Vagina (tissue), 2 donors: ENCODE measurements around the gene SCO2.

ENCODE experiments used
- POLR2A ChIP-seq, 2 donors: fragments of 450-650 bp; IDR thresholded peaks; one replicate each; pipeline ENCODE4 v1.6.1; 2017; ENCODE audit warnings: antibody characterized with exemption in 2 of 2, mild to moderate bottlenecking in 2 of 2, moderate library complexity in 2 of 2
- POLR2AphosphoS5 ChIP-seq, 2 donors: sonication (generic); formaldehyde crosslinking; IDR thresholded peaks; one replicate each; pipeline ENCODE4 v1.9.0; 2017; ENCODE audit warnings: antibody characterized with exemption in 2 of 2, mild to moderate bottlenecking in 2 of 2, low read depth in 1 of 2; ENCODE audit not compliant: insufficient read depth in 1 of 2
- TF ChIP-seq, protein P1 (sequence below), 3 experiments: fragments of 450-650 bp in 2 of 3; fragments of 200-600 bp in 1 of 3; sonication (generic) in 1 of 3; IDR thresholded peaks; one replicate each; pipeline ENCODE4 v1.5.1; 2017 to 2019; ENCODE audit warnings: antibody characterized with exemption in 3 of 3, mild to moderate bottlenecking in 2 of 3, moderate library complexity in 2 of 3

DNA sequence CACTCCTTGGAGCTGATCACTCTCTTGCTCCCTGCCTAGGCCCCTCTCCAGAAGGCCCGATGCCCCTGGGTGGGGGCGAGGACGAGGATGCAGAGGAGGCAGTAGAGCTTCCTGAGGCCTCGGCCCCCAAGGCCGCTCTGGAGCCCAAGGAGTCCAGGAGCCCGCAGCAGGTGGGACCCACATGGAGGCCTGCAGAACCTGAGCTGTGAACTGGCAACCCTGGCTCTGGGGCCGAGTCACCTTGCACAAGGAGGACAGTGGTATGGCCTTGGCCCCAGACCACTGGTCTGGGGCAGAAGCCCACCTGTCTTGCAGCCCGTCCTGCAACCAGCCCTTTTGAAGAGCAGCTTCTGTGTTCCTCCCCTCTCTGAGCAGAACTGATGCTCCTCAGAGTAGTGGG, 6.2 kb downstream of the SCO2 start:
- TF ChIP-seq, protein P1, sequence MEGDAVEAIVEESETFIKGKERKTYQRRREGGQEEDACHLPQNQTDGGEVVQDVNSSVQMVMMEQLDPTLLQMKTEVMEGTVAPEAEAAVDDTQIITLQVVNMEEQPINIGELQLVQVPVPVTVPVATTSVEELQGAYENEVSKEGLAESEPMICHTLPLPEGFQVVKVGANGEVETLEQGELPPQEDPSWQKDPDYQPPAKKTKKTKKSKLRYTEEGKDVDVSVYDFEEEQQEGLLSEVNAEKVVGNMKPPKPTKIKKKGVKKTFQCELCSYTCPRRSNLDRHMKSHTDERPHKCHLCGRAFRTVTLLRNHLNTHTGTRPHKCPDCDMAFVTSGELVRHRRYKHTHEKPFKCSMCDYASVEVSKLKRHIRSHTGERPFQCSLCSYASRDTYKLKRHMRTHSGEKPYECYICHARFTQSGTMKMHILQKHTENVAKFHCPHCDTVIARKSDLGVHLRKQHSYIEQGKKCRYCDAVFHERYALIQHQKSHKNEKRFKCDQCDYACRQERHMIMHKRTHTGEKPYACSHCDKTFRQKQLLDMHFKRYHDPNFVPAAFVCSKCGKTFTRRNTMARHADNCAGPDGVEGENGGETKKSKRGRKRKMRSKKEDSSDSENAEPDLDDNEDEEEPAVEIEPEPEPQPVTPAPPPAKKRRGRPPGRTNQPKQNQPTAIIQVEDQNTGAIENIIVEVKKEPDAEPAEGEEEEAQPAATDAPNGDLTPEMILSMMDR (IDR thresholded peaks at IDR 0.05) = no peak
- TF ChIP-seq POLR2A (IDR thresholded peaks at IDR 0.05) (no peak), POLR2AphosphoS5 (IDR thresholded peaks at IDR 0.05; ENCODE audit: insufficient read depth in 1 of 2, low read depth in 1 of 2) (no peak)
